ENCODE measurements around the gene CDADC1. TPM values are rescaled to one million over a fixed set of nuclear protein-coding genes. Genes with fewer than 3 reads are reported as not detected.
A peak's percentile ranks its signal among the peaks of the same experiment; 100 is the strongest.

Gene CDADC1
- total and polyA plus RNA-seq, 2 of the 13 experiments (the other 11 are each of a cell fraction or from before 2014, with no cell fraction given): 2.4 to 9.0 TPM

DNA sequence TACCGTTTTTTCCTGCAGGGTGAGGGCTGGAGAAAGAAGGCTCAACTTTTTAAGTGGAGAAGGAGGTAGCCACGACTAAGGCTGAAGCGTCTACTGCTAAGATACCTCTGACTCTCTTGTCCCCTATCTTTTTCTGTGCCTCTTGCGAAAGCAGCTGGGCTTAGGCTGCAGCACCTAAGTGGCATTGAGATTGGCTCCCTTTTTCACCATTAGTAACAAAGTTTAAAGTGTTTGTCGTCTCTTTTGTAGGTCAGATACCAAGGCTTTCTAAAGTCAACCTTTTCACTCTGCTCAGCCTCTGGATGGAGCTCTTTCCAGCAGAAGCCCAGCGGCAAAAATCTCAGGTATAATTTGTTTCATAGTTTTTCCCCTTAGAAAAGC lies 887 bp downstream of the CDADC1 start:
- WGBS (ENCODE audit: low lambda C conversion rate): 0% methylated on average over 6 of the region's 6 CpGs
- DNase-seq (ENCODE audit: low spot score): peak; percentile 4
- Histone ChIP-seq H3K4me3 (replicated peaks in 1 of 3; ENCODE audit: insufficient read depth in 1 of 3, low read depth in 2 of 3, low read length in 3 of 3) (peak overlapping the region; percentile 85 to 99 (median 97)), H3K36me3 (replicated peaks in 1 of 2; ENCODE audit: control insufficient read depth in 1 of 2, insufficient read depth in 2 of 2, low read length in 2 of 2) (peaks cover 2 to 7% of the 10 kb centered on the region in 2 experiments; a peak in 1 of 5 replicates), H3K4me1 (ENCODE audit: insufficient read depth, low read length) (peaks cover 18% of the 10 kb centered on the region), H3K9ac (ENCODE audit: insufficient read depth, low read depth, low read length) (peak overlapping the region; percentile 88), H3K9me3 (ENCODE audit: low read length) (no peaks in the 10 kb centered on the region), H2AFZ (ENCODE audit: low read length) (peak overlapping the region; percentile 73), H3K4me2 (ENCODE audit: low read depth, low read length) (peak overlapping the region; percentile 96), H3K27ac (ENCODE audit: extremely low read length, insufficient read depth, low read length) (peak overlapping the region; percentile 80), H4K20me1 (ENCODE audit: insufficient read depth, low read length) (no peaks in the 10 kb centered on the region), H3K79me2 (ENCODE audit: insufficient read depth, low read length) (peaks cover 7% of the 10 kb centered on the region), H3K27me3 (ENCODE audit: control insufficient read depth in 1 of 2, insufficient read depth in 2 of 2, low read length in 2 of 2) (no peaks in the 10 kb centered on the region; a peak in 1 of 5 replicates)
- ChIA-PET CTCF (ENCODE audit: low intra/inter-chr PET ratio, low total read pairs) (no interaction called here), POLR2A (interaction anchor here (0.8 to 2.7 kb wide), 8 partner anchors 13 to 218 kb away, joined by 3 to 22 read pairs (median 4); partner anchors contain the start of gene CAB39L)
- in situ Hi-C loops (cut with HindIII; ENCODE audit: extremely low pct_ligation_motif_present, low pct_unique_long_range_greater_than_20kb): no loop called here
- intact Hi-C loops (cut with micrococcal nuclease; ENCODE audit: unreplicated experiment): no loop called here
- FAIRE-seq: no peak
- BruUV-seq (replicated peaks): no TSS peak
- ATAC-seq: peak; percentile 49
- TF ChIP-seq, protein P1, sequence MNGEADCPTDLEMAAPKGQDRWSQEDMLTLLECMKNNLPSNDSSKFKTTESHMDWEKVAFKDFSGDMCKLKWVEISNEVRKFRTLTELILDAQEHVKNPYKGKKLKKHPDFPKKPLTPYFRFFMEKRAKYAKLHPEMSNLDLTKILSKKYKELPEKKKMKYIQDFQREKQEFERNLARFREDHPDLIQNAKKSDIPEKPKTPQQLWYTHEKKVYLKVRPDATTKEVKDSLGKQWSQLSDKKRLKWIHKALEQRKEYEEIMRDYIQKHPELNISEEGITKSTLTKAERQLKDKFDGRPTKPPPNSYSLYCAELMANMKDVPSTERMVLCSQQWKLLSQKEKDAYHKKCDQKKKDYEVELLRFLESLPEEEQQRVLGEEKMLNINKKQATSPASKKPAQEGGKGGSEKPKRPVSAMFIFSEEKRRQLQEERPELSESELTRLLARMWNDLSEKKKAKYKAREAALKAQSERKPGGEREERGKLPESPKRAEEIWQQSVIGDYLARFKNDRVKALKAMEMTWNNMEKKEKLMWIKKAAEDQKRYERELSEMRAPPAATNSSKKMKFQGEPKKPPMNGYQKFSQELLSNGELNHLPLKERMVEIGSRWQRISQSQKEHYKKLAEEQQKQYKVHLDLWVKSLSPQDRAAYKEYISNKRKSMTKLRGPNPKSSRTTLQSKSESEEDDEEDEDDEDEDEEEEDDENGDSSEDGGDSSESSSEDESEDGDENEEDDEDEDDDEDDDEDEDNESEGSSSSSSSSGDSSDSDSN (CRISPR knock-in tag; IDR thresholded peaks at IDR 0.05): no peak
- TF ChIP-seq, protein P2, sequence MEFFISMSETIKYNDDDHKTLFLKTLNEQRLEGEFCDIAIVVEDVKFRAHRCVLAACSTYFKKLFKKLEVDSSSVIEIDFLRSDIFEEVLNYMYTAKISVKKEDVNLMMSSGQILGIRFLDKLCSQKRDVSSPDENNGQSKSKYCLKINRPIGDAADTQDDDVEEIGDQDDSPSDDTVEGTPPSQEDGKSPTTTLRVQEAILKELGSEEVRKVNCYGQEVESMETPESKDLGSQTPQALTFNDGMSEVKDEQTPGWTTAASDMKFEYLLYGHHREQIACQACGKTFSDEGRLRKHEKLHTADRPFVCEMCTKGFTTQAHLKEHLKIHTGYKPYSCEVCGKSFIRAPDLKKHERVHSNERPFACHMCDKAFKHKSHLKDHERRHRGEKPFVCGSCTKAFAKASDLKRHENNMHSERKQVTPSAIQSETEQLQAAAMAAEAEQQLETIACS (CRISPR knock-in tag; IDR thresholded peaks at IDR 0.05): no peak
- TF ChIP-seq SALL2 (CRISPR knock-in tag; IDR thresholded peaks at IDR 0.05) (no peak), CREB1 (IDR thresholded peaks at IDR 0.05) (no peak), CREB1 (CRISPR knock-in tag; IDR thresholded peaks at IDR 0.05) (no peak), ZNF468 (CRISPR knock-in tag; IDR thresholded peaks at IDR 0.05) (no peak), ZNF101 (CRISPR knock-in tag; IDR thresholded peaks at IDR 0.05; ENCODE audit: borderline replicate concordance, low read depth) (no peak), ZNF556 (CRISPR knock-in tag; IDR thresholded peaks at IDR 0.05; ENCODE audit: borderline replicate concordance) (no peak), HHEX (CRISPR knock-in tag; IDR thresholded peaks at IDR 0.05) (no peak), ZNF383 (CRISPR knock-in tag; IDR thresholded peaks at IDR 0.05; ENCODE audit: borderline replicate concordance) (0 out of 2 replicates have a peak, but pooled peaks have one; percentile 57), ZNF777 (CRISPR knock-in tag; IDR thresholded peaks at IDR 0.05) (0 out of 2 replicates have a peak, but pooled peaks have one; percentile 25), ZNF782 (CRISPR knock-in tag; IDR thresholded peaks at IDR 0.05; ENCODE audit: borderline replicate concordance) (no peak), ZBTB1 (CRISPR knock-in tag; IDR thresholded peaks at IDR 0.05; ENCODE audit: borderline replicate concordance) (no peak), MAFG (CRISPR knock-in tag; IDR thresholded peaks at IDR 0.05) (no peak), ZNF816 (CRISPR knock-in tag; IDR thresholded peaks at IDR 0.05; ENCODE audit: borderline replicate concordance) (no peak), ZNF790 (CRISPR knock-in tag; IDR thresholded peaks at IDR 0.05; ENCODE audit: borderline replicate concordance) (no peak)
- TF ChIP-seq, protein P3, sequence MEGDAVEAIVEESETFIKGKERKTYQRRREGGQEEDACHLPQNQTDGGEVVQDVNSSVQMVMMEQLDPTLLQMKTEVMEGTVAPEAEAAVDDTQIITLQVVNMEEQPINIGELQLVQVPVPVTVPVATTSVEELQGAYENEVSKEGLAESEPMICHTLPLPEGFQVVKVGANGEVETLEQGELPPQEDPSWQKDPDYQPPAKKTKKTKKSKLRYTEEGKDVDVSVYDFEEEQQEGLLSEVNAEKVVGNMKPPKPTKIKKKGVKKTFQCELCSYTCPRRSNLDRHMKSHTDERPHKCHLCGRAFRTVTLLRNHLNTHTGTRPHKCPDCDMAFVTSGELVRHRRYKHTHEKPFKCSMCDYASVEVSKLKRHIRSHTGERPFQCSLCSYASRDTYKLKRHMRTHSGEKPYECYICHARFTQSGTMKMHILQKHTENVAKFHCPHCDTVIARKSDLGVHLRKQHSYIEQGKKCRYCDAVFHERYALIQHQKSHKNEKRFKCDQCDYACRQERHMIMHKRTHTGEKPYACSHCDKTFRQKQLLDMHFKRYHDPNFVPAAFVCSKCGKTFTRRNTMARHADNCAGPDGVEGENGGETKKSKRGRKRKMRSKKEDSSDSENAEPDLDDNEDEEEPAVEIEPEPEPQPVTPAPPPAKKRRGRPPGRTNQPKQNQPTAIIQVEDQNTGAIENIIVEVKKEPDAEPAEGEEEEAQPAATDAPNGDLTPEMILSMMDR (CRISPR knock-in tag; IDR thresholded peaks at IDR 0.05): 0 out of 2 replicates have a peak, but pooled peaks have one; percentile 32
- TF ChIP-seq, protein P4, sequence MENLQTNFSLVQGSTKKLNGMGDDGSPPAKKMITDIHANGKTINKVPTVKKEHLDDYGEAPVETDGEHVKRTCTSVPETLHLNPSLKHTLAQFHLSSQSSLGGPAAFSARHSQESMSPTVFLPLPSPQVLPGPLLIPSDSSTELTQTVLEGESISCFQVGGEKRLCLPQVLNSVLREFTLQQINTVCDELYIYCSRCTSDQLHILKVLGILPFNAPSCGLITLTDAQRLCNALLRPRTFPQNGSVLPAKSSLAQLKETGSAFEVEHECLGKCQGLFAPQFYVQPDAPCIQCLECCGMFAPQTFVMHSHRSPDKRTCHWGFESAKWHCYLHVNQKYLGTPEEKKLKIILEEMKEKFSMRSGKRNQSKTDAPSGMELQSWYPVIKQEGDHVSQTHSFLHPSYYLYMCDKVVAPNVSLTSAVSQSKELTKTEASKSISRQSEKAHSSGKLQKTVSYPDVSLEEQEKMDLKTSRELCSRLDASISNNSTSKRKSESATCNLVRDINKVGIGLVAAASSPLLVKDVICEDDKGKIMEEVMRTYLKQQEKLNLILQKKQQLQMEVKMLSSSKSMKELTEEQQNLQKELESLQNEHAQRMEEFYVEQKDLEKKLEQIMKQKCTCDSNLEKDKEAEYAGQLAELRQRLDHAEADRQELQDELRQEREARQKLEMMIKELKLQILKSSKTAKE (CRISPR knock-in tag; IDR thresholded peaks at IDR 0.05; ENCODE audit: borderline replicate concordance): no peak

Measured in HepG2 (cell line).